ENCODE results near the gene KANK2. TPM values are rescaled to one million over a fixed set of nuclear protein-coding genes. Genes with fewer than 3 reads are reported as not detected.

The KANK2 gene
- total and polyA plus RNA-seq, 2 of the 4 experiments (the other 2 are of a cell fraction) = 104 to 176 TPM

GRCh38 chr19:11180346-11180745 is 17.0 kb downstream of the KANK2 start:
- no peak overlapping the region for H4K5ac ChIP-seq (ENCODE audit: low read depth, low read length)
- H3K36me3 ChIP-seq (ENCODE audit: control insufficient read depth, insufficient read depth, low read length) = peaks cover 73% of the 10 kb centered on the region
- no peak overlapping the region for H3K9ac ChIP-seq (ENCODE audit: low read depth, low read length)
- no peak overlapping the region for H3K4ac ChIP-seq (ENCODE audit: low read depth, low read length)
- no peak for DNase-seq
- intact Hi-C loops (cut with micrococcal nuclease) (no loop called here), dilution Hi-C loops (cut with HindIII; ENCODE audit: low sequenced_read_pairs, unreplicated experiment) (no loop called here), in situ Hi-C loops (cut with MboI; ENCODE audit: low sequenced_read_pairs) (no loop called here)
- H2AK5ac ChIP-seq (ENCODE audit: low read depth, low read length) = peak overlapping the region; percentile 79; the same call in 1 of the 2 replicates
- CTCF ChIA-PET = interaction anchor here (0.6 kb wide), 1 partner anchor 255 kb away, joined by 3 read pairs; no protein-coding TSS in a partner anchor
- no peak overlapping the region for H3K4me3 ChIP-seq (ENCODE audit: insufficient read depth, low read depth, low read length)
- H3K9me1 ChIP-seq (ENCODE audit: insufficient read depth, low read length) = peaks cover 8% of the 10 kb centered on the region
- H3K9me3 ChIP-seq (ENCODE audit: control insufficient read depth, insufficient read depth, low read length) = no peaks in the 10 kb centered on the region
- no peak overlapping the region for H3K14ac ChIP-seq (replicated peaks; ENCODE audit: low read depth, low read length)
- no peak for TF ChIP-seq RAD21 (IDR thresholded peaks at IDR 0.05; ENCODE audit: low read length)
- no peak for TF ChIP-seq MAFK (IDR thresholded peaks at IDR 0.05; ENCODE audit: low read depth, low read length)
- TF ChIP-seq USF2 (IDR thresholded peaks at IDR 0.05; ENCODE audit: low read depth, low read length) = no peak
- no peak for TF ChIP-seq CTCF (conservative IDR thresholded peaks at IDR 0.05; ENCODE audit: low read depth, low read length)
- TF ChIP-seq ELK1 (IDR thresholded peaks at IDR 0.05; ENCODE audit: borderline replicate concordance, low read depth, low read length) = no peak
- no peak for TF ChIP-seq CEBPB (IDR thresholded peaks at IDR 0.05; ENCODE audit: low read depth, low read length)
- TF ChIP-seq MXI1 (IDR thresholded peaks at IDR 0.05; ENCODE audit: borderline replicate concordance, low read depth, low read length) = no peak
- TF ChIP-seq NFE2L2 (IDR thresholded peaks at IDR 0.05; ENCODE audit: low read depth, low read length) = no peak
- TF ChIP-seq SMC3 (IDR thresholded peaks at IDR 0.05; ENCODE audit: low read depth, low read length) = no peak
- TF ChIP-seq RCOR1 (IDR thresholded peaks at IDR 0.05; ENCODE audit: insufficient replicate concordance, low read length) = no peak
- no peak for TF ChIP-seq CHD1 (IDR thresholded peaks at IDR 0.05; ENCODE audit: low read depth, low read length)
- no peak for TF ChIP-seq FOS (IDR thresholded peaks at IDR 0.05; ENCODE audit: low read depth, low read length)
- no peak overlapping the region for H3K4me2 ChIP-seq (ENCODE audit: low read depth, low read length)
- no peak overlapping the region for H2BK15ac ChIP-seq (ENCODE audit: low read depth, low read length)
- no peak overlapping the region for H3K56ac ChIP-seq (ENCODE audit: extremely low read depth, insufficient read depth, low read length)
- H2BK120ac ChIP-seq (ENCODE audit: low read depth, low read length) = no peak overlapping the region
- H4K8ac ChIP-seq (ENCODE audit: low read depth in 2 of 2, low read length in 2 of 2) = no peak overlapping the region
- H4K91ac ChIP-seq (ENCODE audit: insufficient read depth, low read depth, low read length) = no peak overlapping the region
- no peak overlapping the region for H2BK5ac ChIP-seq (ENCODE audit: low read depth, low read length, poor library complexity, severe bottlenecking)
- no peaks in the 10 kb centered on the region for H3K27me3 ChIP-seq (ENCODE audit: control insufficient read depth, insufficient read depth, low read length)
- no peak overlapping the region for H3K27ac ChIP-seq (ENCODE audit: insufficient read depth, low read length)
- H3K23ac ChIP-seq (ENCODE audit: low read depth, low read length) = no peak overlapping the region
- H3K4me1 ChIP-seq (ENCODE audit: control insufficient read depth, insufficient read depth, low read length) = 0 out of 2 replicates have a peak, but pooled peaks cover 1% of the 10 kb centered on the region
- POLR2A ChIA-PET (ENCODE audit: unreplicated experiment) = no interaction called here
- no peak overlapping the region for H2AK9ac ChIP-seq (replicated peaks; ENCODE audit: low read depth, low read length, poor library complexity)
- peaks cover 48 to 88% of the 10 kb centered on the region in 2 experiments for H3K79me1 ChIP-seq (ENCODE audit: low read depth in 1 of 2, low read length in 2 of 2)
- no peak overlapping the region for H2AFZ ChIP-seq (replicated peaks; ENCODE audit: low read length, poor library complexity)
- no peak overlapping the region for H2BK20ac ChIP-seq (ENCODE audit: low read depth, low read length)
- H4K20me1 ChIP-seq (ENCODE audit: insufficient read depth, low read length) = peaks cover 7% of the 10 kb centered on the region; the same call in 1 of the 2 replicates
- WGBS, 2 experiments (ENCODE audit: extremely low coverage in 2 of 2, insufficient read length in 1 of 2) = 77% methylated on average over 7 of the region's 8 CpGs; no CpG with 5 or more reads in 1 of the 2 experiments
- H3K18ac ChIP-seq (ENCODE audit: low read depth, low read length) = no peak overlapping the region
- no TSS peak for BruUV-seq (replicated peaks)
- ATAC-seq (ENCODE audit: low read depth) = no peak

Data from IMR-90 (cell line).